ENCODE results near the gene RNF130. TPM values are rescaled to one million over a fixed set of nuclear protein-coding genes. Genes with fewer than 3 reads are reported as not detected.

RNF130 gene
- total RNA-seq, 1 experiment from 2014 or later: 31.4 TPM

GRCh38 chr5:180101451-180102105, 30.0 kb upstream of the RNF130 start:
- TF ChIP-seq CTCF (conservative IDR thresholded peaks at IDR 0.05; ENCODE audit: low read depth, low read length): no peak
- no peak for TF ChIP-seq EZH2 (IDR thresholded peaks at IDR 0.05; ENCODE audit: borderline replicate concordance, low read depth, low read length, poor library complexity, severe bottlenecking)
- Histone ChIP-seq H3K36me3 (ENCODE audit: insufficient read depth, low read length, poor library complexity, severe bottlenecking) (no peaks in the 10 kb centered on the region), H3K4me3 (ENCODE audit: low read depth, low read length, poor library complexity, severe bottlenecking) (no peak overlapping the region), H3K27ac (ENCODE audit: low read depth, low read length, poor library complexity, severe bottlenecking) (no peak overlapping the region), H3K4me1 (ENCODE audit: insufficient read depth, low read length, poor library complexity, severe bottlenecking) (no peaks in the 10 kb centered on the region), H3K9me3 (ENCODE audit: low read depth, low read length, poor library complexity, severe bottlenecking) (peaks cover 5% of the 10 kb centered on the region), H3K27me3 (replicated peaks; ENCODE audit: insufficient read depth, low read depth, low read length, poor library complexity) (no peaks in the 10 kb centered on the region)
- DNase-seq (ENCODE audit: low spot score): no peak
- intact Hi-C loops (cut with micrococcal nuclease; ENCODE audit: unreplicated experiment): no loop called here
- BruUV-seq (replicated peaks): no TSS peak
- ChIA-PET POLR2A (ENCODE audit: low non-redundant PET) (no interaction called here), CTCF (interaction anchor here (0.6 kb wide), 1 partner anchor 227 kb away, joined by 5 read pairs; no protein-coding TSS in a partner anchor)

GRCh38 chr5:180100621-180101450, 29.3 kb upstream of the RNF130 start:
- intact Hi-C loops (cut with micrococcal nuclease; ENCODE audit: unreplicated experiment): no loop called here
- H3K36me3 ChIP-seq (ENCODE audit: insufficient read depth, low read length, poor library complexity, severe bottlenecking): no peaks in the 10 kb centered on the region
- H3K9me3 ChIP-seq (ENCODE audit: low read depth, low read length, poor library complexity, severe bottlenecking): no peaks in the 10 kb centered on the region
- no peak overlapping the region for H3K4me3 ChIP-seq (ENCODE audit: low read depth, low read length, poor library complexity, severe bottlenecking)
- ChIA-PET CTCF (no interaction called here), POLR2A (ENCODE audit: low non-redundant PET) (no interaction called here)
- no peak overlapping the region for H3K27ac ChIP-seq (ENCODE audit: low read depth, low read length, poor library complexity, severe bottlenecking)
- DNase-seq (ENCODE audit: low spot score): no peak
- BruUV-seq (replicated peaks): no TSS peak
- H3K27me3 ChIP-seq (replicated peaks; ENCODE audit: insufficient read depth, low read depth, low read length, poor library complexity): no peaks in the 10 kb centered on the region
- TF ChIP-seq EZH2 (IDR thresholded peaks at IDR 0.05; ENCODE audit: borderline replicate concordance, low read depth, low read length, poor library complexity, severe bottlenecking) (no peak), CTCF (conservative IDR thresholded peaks at IDR 0.05; ENCODE audit: low read depth, low read length) (no peak)
- no peaks in the 10 kb centered on the region for H3K4me1 ChIP-seq (ENCODE audit: insufficient read depth, low read length, poor library complexity, severe bottlenecking)

- Histone ChIP-seq H3K27me3 (replicated peaks; ENCODE audit: insufficient read depth, low read depth, low read length, poor library complexity) (no peaks in the 10 kb centered on the region), H3K4me1 (ENCODE audit: insufficient read depth, low read length, poor library complexity, severe bottlenecking) (no peaks in the 10 kb centered on the region), H3K4me3 (ENCODE audit: low read depth, low read length, poor library complexity, severe bottlenecking) (no peak overlapping the region), H3K36me3 (ENCODE audit: insufficient read depth, low read length, poor library complexity, severe bottlenecking) (no peaks in the 10 kb centered on the region), H3K9me3 (ENCODE audit: low read depth, low read length, poor library complexity, severe bottlenecking) (no peaks in the 10 kb centered on the region), H3K27ac (ENCODE audit: low read depth, low read length, poor library complexity, severe bottlenecking) (no peak overlapping the region)
- BruUV-seq (replicated peaks): no TSS peak
- no peak for TF ChIP-seq EZH2 (IDR thresholded peaks at IDR 0.05; ENCODE audit: borderline replicate concordance, low read depth, low read length, poor library complexity, severe bottlenecking)
- TF ChIP-seq CTCF (conservative IDR thresholded peaks at IDR 0.05; ENCODE audit: low read depth, low read length): no peak
- ChIA-PET POLR2A (ENCODE audit: low non-redundant PET) (interaction anchor here (0.6 kb wide), 1 partner anchor 94 kb away, joined by 6 read pairs; no protein-coding TSS in a partner anchor), CTCF (no interaction called here)
- DNase-seq (ENCODE audit: low spot score): no peak
- intact Hi-C loops (cut with micrococcal nuclease; ENCODE audit: unreplicated experiment): no loop called here
These were observed 28.4 kb upstream of the RNF130 start for GRCh38 chr5:180099733-180100611.

Measured in A673 (cell line).